ENCODE data around the gene PIK3CD. TPM values are rescaled to one million over a fixed set of nuclear protein-coding genes. Genes with fewer than 3 reads are reported as not detected.

The PIK3CD gene
- total and polyA plus RNA-seq, 2 of the 8 experiments (the other 6 are each of a cell fraction or from before 2014, with no cell fraction given) = 20.6 to 24.1 TPM

DNA sequence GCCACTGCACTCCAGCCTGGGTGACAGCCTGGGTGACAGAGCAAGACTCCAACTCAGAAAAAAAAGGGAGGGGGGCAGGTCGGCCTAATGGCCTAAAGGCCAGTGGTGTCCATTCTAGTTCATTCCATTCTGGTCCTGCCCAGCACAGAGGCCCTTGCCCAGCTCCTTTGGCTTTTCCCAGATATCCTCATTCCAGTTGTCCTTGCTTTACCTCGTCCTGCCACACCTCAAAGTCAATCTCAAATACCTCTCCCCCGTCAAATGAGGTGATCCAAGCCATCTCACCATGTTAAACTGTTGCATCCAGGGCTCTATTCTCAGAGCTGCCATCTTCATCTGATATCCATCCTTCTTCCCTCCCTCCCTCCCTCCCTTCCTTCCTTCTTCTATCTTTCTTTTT is 19.9 kb upstream of the PIK3CD start (continued):
- TF ChIP-seq GABPA (IDR thresholded peaks at IDR 0.05; ENCODE audit: borderline replicate concordance, insufficient read depth, low read length) = no peak
- TF ChIP-seq RBBP5 (IDR thresholded peaks at IDR 0.05; ENCODE audit: borderline replicate concordance, low read depth, low read length) = no peak

All from H1 (cell line).